ENCODE data around the gene FBXW8. TPM values are rescaled to one million over a fixed set of nuclear protein-coding genes. Genes with fewer than 3 reads are reported as not detected.
A peak's percentile ranks its signal among the peaks of the same experiment; 100 is the strongest.

The FBXW8 gene
- total RNA-seq, 1 donor from 2014 or later = 5.5 TPM

DNA sequence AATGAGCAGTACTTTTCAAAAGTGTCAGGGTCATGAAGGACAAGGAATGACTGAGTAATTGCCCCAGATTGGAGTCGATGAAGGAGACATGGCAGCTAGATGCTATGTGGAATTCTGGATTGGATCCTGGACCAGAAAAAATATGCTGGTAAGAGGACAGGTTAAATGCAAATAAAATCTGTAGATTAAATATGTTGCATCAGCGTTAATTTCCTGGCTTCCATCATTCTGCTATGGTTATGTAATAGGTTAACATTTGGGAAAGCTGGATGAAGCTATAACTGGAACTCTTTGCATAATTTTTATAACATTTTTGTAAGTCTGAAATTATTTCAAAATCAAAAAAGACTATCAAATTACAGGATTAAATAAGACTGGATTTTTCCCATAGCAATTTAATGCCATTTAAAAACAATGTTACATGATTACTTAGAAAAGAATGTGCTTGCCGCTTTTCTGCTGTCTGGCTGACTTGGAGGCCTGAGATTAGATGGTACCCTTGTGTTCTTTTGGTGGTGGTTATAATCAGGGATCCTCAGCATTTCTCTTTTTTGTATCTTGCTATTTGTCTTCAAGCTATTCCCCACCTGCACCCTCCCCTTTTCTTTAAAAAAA, 65.1 kb downstream of the FBXW8 start:
- ATAC-seq (ENCODE audit: poor library complexity) = no peak

DNA sequence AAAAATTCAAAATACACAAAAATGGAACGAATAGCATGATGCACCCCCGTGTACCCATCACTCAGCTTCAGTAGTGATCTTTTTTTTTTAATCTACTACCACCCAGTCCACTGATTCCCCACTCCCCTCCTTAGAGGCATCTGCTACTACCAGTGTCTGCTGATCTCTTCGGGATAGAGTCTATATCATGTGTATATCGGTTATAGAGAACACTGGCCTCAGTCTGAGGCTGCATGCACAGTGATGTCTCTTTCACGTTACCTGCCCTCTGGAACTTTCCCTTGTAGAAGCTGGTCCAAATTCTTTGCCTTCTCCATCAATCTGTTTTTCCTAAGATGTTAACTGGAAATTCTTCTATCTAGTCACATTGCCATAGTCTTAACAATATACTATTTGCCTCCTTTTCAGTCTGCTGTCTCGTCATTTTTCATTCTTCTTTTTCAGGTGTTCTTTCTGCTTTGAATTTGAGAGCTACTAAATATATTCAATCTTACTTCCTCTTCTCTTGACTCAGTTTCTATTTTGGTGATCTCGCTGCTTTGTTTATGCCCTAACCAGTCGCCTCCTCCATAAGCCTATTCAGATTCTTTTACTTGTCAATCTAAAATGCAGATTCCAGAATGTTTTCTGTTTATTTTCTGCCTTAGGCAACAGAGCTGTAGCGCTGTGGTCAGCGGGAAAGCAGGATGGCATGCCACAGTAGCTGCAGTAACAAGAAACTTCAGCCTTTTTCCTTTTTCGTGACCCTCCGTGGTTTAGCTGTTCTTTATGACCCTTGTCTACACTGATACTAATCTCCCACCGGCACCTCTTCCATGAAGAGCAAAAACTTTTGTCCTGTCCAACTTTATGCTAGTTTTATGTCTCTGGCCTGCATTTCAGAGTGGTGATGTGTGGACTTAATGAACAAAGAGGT, 67.0 kb downstream of the FBXW8 start:
- intact Hi-C loops (cut with DNase I) = no loop called here
- no peak for ATAC-seq (ENCODE audit: poor library complexity)
- no peak for DNase-seq

More for the DNA sequence above, 65.1 kb downstream of the FBXW8 start:
- DNase-seq = no peak
- intact Hi-C loops (cut with DNase I) = no loop called here

DNA sequence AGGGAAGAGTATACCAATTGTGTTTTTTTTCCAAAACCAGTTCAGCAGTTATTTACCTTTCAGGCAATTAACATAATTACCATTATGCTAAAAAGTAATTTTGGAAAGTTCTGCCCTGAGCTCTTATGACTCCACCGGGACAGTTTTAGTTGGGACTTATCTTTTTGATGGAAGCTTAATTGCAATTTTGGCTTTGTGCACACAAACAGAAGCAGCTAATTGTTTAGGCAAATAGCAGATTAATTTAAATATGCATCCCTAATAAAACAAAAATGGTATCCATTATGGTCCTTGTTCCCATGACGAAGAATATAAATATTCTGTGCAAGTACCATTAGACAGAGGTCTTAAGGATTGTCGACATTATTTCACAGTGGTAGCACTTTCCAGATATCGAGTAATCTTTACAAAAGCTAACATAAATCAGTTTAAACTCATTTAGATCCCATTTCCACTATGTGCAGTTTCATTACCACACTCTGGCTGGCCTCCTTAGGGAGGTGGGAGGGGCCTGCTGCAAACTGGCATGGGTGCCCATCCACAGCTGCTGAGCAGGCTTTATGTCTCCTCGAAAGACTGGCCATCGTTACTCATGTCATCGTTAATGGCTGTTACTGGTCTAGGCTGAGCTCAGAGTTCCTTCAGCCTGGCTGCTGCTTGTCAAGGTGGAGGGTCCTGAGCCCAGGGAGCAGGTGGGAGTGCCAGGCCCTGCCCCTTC, 68.2 kb downstream of the FBXW8 start:
- DNase-seq = no peak
- ATAC-seq (ENCODE audit: poor library complexity) = no peak
- intact Hi-C loops (cut with DNase I) = no loop called here

DNA sequence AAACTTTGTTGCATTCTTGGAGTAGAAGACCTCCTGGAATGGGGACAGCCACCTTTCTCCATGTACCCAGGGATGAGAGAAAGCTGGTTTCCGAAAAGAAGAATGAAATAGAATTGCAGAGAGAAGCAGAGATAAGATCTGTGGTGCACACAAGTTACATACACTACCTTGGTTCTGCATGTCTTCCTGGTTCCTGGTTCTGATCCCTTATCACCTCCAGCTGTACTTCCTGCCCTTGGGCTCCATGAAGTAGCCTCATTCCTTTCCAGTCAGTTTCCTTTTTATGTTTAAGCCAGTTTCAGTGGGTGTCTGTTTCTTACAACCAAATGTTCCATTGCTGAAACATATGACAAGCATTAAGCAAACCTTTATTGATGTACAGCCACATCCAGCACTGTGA, 69.3 kb downstream of the FBXW8 start:
- DNase-seq (no peak), ATAC-seq (ENCODE audit: poor library complexity) (no peak)
- intact Hi-C loops (cut with DNase I) = no loop called here

GRCh38 chr12:116982791-116983411, 72.2 kb downstream of the FBXW8 start:
- intact Hi-C loops (cut with DNase I) = no loop called here
- DNase-seq (no peak), ATAC-seq (ENCODE audit: poor library complexity) (no peak)

GRCh38 chr12:116984098-116984497, 73.3 kb downstream of the FBXW8 start:
- ATAC-seq (ENCODE audit: poor library complexity) (no peak), DNase-seq (no peak)
- intact Hi-C loops (cut with DNase I) = no loop called here

- ATAC-seq (ENCODE audit: poor library complexity) = peak; percentile 36
- intact Hi-C loops (cut with DNase I) = no loop called here
- DNase-seq = no peak
Observed at GRCh38 chr12:116990329-116990728, 79.6 kb downstream of the FBXW8 start.

GRCh38 chr12:116990971-116991966, 80.5 kb downstream of the FBXW8 start:
- DNase-seq (no peak), ATAC-seq (ENCODE audit: poor library complexity) (no peak)
- intact Hi-C loops (cut with DNase I) = no loop called here

DNA sequence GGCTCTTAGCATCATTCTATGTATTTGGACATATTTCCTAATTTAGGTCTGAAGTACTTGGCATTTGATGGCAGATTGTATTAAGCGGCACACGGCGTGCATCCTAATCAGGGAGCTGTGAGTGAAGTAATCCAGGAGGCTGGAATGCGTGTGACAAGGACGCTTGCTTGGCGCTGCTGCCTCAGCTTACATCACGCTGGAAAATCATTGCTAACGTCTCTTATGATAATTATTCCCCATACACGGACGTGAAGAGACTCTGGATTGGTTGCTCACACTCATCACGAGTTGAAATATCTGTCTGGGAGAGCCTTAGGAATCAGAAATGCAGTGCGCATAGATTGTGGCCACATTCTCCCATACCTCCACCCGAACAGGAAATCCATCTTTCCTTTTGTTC, 85.3 kb downstream of the FBXW8 start:
- ATAC-seq (ENCODE audit: poor library complexity) = peak; percentile 91
- intact Hi-C loops (cut with DNase I) = no loop called here
- DNase-seq = peak; percentile 75

DNA sequence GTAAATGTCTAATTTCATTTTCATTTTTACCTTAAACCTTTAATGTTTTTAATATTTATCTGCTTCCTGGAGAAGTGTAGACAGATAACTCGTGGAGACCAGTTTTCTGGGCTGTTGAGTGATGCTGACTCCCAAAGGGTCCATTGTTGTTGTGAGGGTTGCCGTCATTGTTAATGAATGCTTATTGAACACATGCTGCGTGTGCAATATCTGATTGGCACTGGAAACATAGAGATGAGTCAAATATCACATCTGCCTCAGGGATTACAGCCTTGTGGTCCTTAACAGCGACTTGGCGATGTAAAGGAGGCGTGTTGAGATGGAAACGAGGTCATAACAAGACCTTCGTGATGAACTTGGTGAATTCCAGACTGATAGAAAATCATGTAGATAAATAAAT, 85.9 kb downstream of the FBXW8 start:
- intact Hi-C loops (cut with DNase I) = no loop called here
- ATAC-seq (ENCODE audit: poor library complexity) = peak; percentile 25

DNA sequence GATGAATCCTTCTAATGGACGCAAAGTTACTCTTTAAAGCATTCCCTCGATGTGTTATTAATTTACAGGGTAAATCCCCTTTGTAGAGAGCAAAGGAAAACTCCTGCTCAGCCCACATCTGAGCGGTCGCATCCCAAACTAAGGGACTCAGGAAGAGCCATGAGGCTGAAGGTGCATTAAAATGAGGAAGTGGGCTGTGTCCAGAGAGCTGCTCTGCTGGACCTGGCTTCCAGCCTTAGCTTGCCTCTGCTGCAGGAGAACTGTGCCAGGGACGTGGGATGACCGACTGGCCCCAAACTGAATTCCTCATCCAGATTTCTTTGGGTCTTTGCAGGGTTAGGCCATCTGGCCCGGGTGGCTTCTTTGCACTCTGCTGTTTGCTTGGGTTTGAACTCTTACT, 88.3 kb downstream of the FBXW8 start:
- DNase-seq (no peak), ATAC-seq (ENCODE audit: poor library complexity) (no peak)
- intact Hi-C loops (cut with DNase I) = no loop called here

More for the DNA sequence above, 85.9 kb downstream of the FBXW8 start:
- no peak for DNase-seq

DNA sequence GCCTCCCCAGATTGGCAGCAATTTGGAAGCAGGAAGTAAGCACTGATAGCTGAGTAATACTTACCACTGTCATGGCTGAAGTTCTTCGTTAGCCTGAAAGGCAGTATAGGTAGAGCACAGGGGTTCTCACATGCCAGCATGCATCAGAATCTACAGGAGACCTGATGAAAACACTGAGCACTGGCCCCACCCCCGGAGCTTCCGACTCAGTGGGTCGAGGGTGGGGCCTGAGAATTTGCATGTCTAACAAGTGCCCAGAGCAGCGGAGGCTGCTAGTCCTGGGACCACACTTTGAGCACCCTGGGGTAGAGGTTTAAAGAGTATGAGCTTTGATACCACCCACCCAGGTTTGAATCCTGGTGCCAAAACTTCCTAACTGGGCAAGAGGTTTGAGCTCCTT, 89.6 kb downstream of the FBXW8 start:
- DNase-seq (no peak), ATAC-seq (ENCODE audit: poor library complexity) (no peak)
- intact Hi-C loops (cut with DNase I) = no loop called here

GRCh38 chr12:117002051-117002817, 91.5 kb downstream of the FBXW8 start:
- intact Hi-C loops (cut with DNase I) = no loop called here
- no peak for DNase-seq
- peak; percentile 57 for ATAC-seq (ENCODE audit: poor library complexity)

GRCh38 chr12:117003883-117004404, 93.2 kb downstream of the FBXW8 start:
- DNase-seq (no peak), ATAC-seq (ENCODE audit: poor library complexity) (no peak)
- intact Hi-C loops (cut with DNase I) = no loop called here

GRCh38 chr12:117005417-117006046, 94.8 kb downstream of the FBXW8 start:
- intact Hi-C loops (cut with DNase I) = no loop called here
- no peak for DNase-seq
- ATAC-seq (ENCODE audit: poor library complexity) = peak; percentile 5

DNA sequence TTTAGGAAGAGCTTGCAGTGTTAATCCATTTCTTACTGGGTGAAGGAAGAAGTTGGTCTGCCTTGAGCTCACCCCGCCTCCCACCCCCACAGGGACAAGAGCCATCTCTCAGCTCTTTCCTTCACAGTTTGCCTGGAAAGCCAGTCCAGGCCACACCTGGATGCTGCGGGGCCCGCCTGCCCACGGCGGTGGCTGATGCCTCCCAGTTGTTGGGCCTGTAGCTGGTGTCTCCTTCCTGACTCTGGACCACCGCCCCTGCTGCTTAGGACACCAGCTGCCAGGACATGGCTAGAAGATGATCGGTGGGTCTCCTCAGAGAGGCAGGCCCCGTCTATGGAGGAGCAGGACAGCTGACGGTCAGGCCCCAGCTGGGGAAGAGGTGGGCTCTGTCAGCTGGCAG, 95.6 kb downstream of the FBXW8 start:
- ATAC-seq (ENCODE audit: poor library complexity) (no peak), DNase-seq (no peak)
- intact Hi-C loops (cut with DNase I) = no loop called here

- ATAC-seq (ENCODE audit: poor library complexity) = no peak
- intact Hi-C loops (cut with DNase I) = no loop called here
- DNase-seq = no peak
Observed at GRCh38 chr12:117007577-117007976, 96.8 kb downstream of the FBXW8 start.

Data from Right ventricle myocardium superior (tissue), 1 donor.